ENCODE measurements around the gene PHACTR1. TPM values are rescaled to one million over a fixed set of nuclear protein-coding genes. Genes with fewer than 3 reads are reported as not detected.

PHACTR1 gene
- total RNA-seq, 1 donor from 2014 or later = 50.7 TPM

- Mint-ChIP-seq H3K36me3 (ENCODE audit: unreplicated experiment) (no peaks in the 10 kb centered on the region), H3K4me1 (ENCODE audit: low read depth, unreplicated experiment) (peaks cover 13% of the 10 kb centered on the region), H3K9me3 (ENCODE audit: unreplicated experiment) (no peaks in the 10 kb centered on the region), H3K4me3 (ENCODE audit: unreplicated experiment) (no peak overlapping the region), H3K27me3 (ENCODE audit: unreplicated experiment) (peaks cover 2% of the 10 kb centered on the region), H3K27ac (ENCODE audit: unreplicated experiment) (no peak overlapping the region)
- DNase-seq = no peak
- no peak for TF ChIP-seq CTCF (IDR thresholded peaks at IDR 0.05; ENCODE audit: partially characterized antibody, unreplicated experiment)
These were observed 329.5 kb downstream of the PHACTR1 start for GRCh38 chr6:13046084-13046483.

GRCh38 chr6:13048113-13048512 is 331.5 kb downstream of the PHACTR1 start:
- H3K27me3 Mint-ChIP-seq (ENCODE audit: unreplicated experiment) = peaks cover 5% of the 10 kb centered on the region
- no peak for TF ChIP-seq CTCF (IDR thresholded peaks at IDR 0.05; ENCODE audit: partially characterized antibody, unreplicated experiment)
- H3K36me3 Mint-ChIP-seq (ENCODE audit: unreplicated experiment) = no peaks in the 10 kb centered on the region
- peaks cover 13% of the 10 kb centered on the region for H3K4me1 Mint-ChIP-seq (ENCODE audit: low read depth, unreplicated experiment)
- no peak overlapping the region for H3K27ac Mint-ChIP-seq (ENCODE audit: unreplicated experiment)
- peaks cover 1% of the 10 kb centered on the region for H3K9me3 Mint-ChIP-seq (ENCODE audit: unreplicated experiment)
- DNase-seq = no peak
- no peak overlapping the region for H3K4me3 Mint-ChIP-seq (ENCODE audit: unreplicated experiment)

GRCh38 chr6:13049666-13050254 is 333.2 kb downstream of the PHACTR1 start:
- TF ChIP-seq CTCF (IDR thresholded peaks at IDR 0.05; ENCODE audit: partially characterized antibody, unreplicated experiment) = no peak
- Mint-ChIP-seq H3K27ac (ENCODE audit: unreplicated experiment) (no peak overlapping the region), H3K4me1 (ENCODE audit: low read depth, unreplicated experiment) (peaks cover 13% of the 10 kb centered on the region), H3K36me3 (ENCODE audit: unreplicated experiment) (no peaks in the 10 kb centered on the region), H3K27me3 (ENCODE audit: unreplicated experiment) (peaks cover 5% of the 10 kb centered on the region), H3K9me3 (ENCODE audit: unreplicated experiment) (peaks cover 1% of the 10 kb centered on the region), H3K4me3 (ENCODE audit: unreplicated experiment) (no peak overlapping the region)
- DNase-seq = no peak

- Mint-ChIP-seq H3K4me1 (ENCODE audit: low read depth, unreplicated experiment) (no peaks in the 10 kb centered on the region), H3K9me3 (ENCODE audit: unreplicated experiment) (peaks cover 1% of the 10 kb centered on the region), H3K27ac (ENCODE audit: unreplicated experiment) (no peak overlapping the region), H3K27me3 (ENCODE audit: unreplicated experiment) (peaks cover 5% of the 10 kb centered on the region), H3K4me3 (ENCODE audit: unreplicated experiment) (no peak overlapping the region), H3K36me3 (ENCODE audit: unreplicated experiment) (no peaks in the 10 kb centered on the region)
- TF ChIP-seq CTCF (IDR thresholded peaks at IDR 0.05; ENCODE audit: partially characterized antibody, unreplicated experiment) = no peak
- no peak for DNase-seq
These were observed 336.5 kb downstream of the PHACTR1 start for GRCh38 chr6:13053006-13053461.

GRCh38 chr6:13058051-13058450 is 341.5 kb downstream of the PHACTR1 start:
- H3K9me3 Mint-ChIP-seq (ENCODE audit: unreplicated experiment) = no peaks in the 10 kb centered on the region
- H3K4me3 Mint-ChIP-seq (ENCODE audit: unreplicated experiment) = no peak overlapping the region

More at GRCh38 chr6:13058051-13058450, 341.5 kb downstream of the PHACTR1 start:
- H3K27me3 Mint-ChIP-seq (ENCODE audit: unreplicated experiment) = no peaks in the 10 kb centered on the region
- no peak for DNase-seq
- no peak for TF ChIP-seq CTCF (IDR thresholded peaks at IDR 0.05; ENCODE audit: partially characterized antibody, unreplicated experiment)
- H3K4me1 Mint-ChIP-seq (ENCODE audit: low read depth, unreplicated experiment) = no peaks in the 10 kb centered on the region
- H3K36me3 Mint-ChIP-seq (ENCODE audit: unreplicated experiment) = no peaks in the 10 kb centered on the region
- H3K27ac Mint-ChIP-seq (ENCODE audit: unreplicated experiment) = peak overlapping the region; percentile 7

All from glutamatergic neuron (in vitro differentiated cells).